PFSK-1 (cell line): ENCODE results near the gene ARRDC1.

ENCODE experiments used
- FOXP2 ChIP-seq: optimal IDR thresholded peaks from 2 replicates; pipeline ENCODE3; 2011; ENCODE audit warnings: borderline replicate concordance, control low read depth, inconsistent platforms; ENCODE audit not compliant: insufficient read depth; ENCODE audit errors: extremely low read length, extremely low read depth
- POLR2AphosphoS5 ChIP-seq: IDR thresholded peaks from 2 replicates; pipeline ENCODE4 v1.6.1; 2012; ENCODE audit warnings: low read depth, mild to moderate bottlenecking, control low read depth, low read length, moderate library complexity

- TF ChIP-seq POLR2AphosphoS5 = no peak
- TF ChIP-seq FOXP2 = no peak
These were observed 18.6 kb upstream of the ARRDC1 start for GRCh38 chr9:137586854-137587253.
